K562 (cell line): ENCODE results near the gene SOX2. TPM values are rescaled to one million over a fixed set of nuclear protein-coding genes. Genes with fewer than 3 reads are reported as not detected.

Experiments used
- ATAC-seq: fragments of 200-7000 bp; cut with Tn5 transposase; 3 replicates; pipeline ENCODE4 v1.9.1; 2020; ENCODE audit warnings: moderate library complexity
- BruUV-seq: library from RNA; stranded (reverse); fragments of 400-500 nt; replicated peaks from 2 replicates; lab custom pipeline; 2021; lab: Mats Ljungman, UMichigan
- CTCF ChIA-PET: fragments of 300-600 bp; formaldehyde crosslinking; extraction: SDS; loops from one replicate; lab custom pipeline; 2021; ENCODE audit warnings: low intra/inter-chr PET ratio; lab: Yijun Ruan, JAX
- POLR2A ChIA-PET: fragments of 300-600, 350-650 bp; sonication (Branson Sonifier 250); formaldehyde crosslinking; extraction: SDS; loops from one replicate; lab custom pipeline; 2021; ENCODE audit warnings: antibody characterized with exemption, inconsistent platforms; lab: Yijun Ruan, JAX
- DNase-seq, 4 experiments: peaks; one replicate each; pipeline versions ENCODE4 v3.0.0 to v3.0.0-alpha.2; 2011 to 2018; ENCODE audit warnings: low spot score in 3 of 4, mixed read lengths in 3 of 4; ENCODE audit errors: extremely low read depth in 1 of 4
- FAIRE-seq: peaks from 2 replicates; lab custom pipeline; 2011; peaks lifted over from hg19 to GRCh38; lab: Jason Lieb, UNC
- H2AFZ ChIP-seq: 2 replicates; pipeline ENCODE4 v1.6.0; 2011; ENCODE audit warnings: low read depth, low read length, control low read depth, inconsistent platforms
- H3K27ac ChIP-seq: fragments of 200-600 bp; 3 replicates; pipeline ENCODE4 v1.8.0; 2011; ENCODE audit warnings: low read depth, mild to moderate bottlenecking, control low read depth, inconsistent platforms, low read length, moderate library complexity, mixed read lengths; ENCODE audit errors: extremely low read depth
- H3K27me3 ChIP-seq, 2 experiments: fragments of 300-600 bp in 1 of 2; 2 replicates in 1 of 2; 3 replicates in 1 of 2; pipeline versions ENCODE4 v1.6.0 to v1.8.0; 2011; ENCODE audit warnings: inconsistent platforms in 2 of 2, low read length in 2 of 2, mild to moderate bottlenecking in 1 of 2, mixed read lengths in 1 of 2, moderate library complexity in 1 of 2; ENCODE audit not compliant: control insufficient read depth in 2 of 2, insufficient read depth in 2 of 2
- H3K36me3 ChIP-seq: fragments of 300-600 bp; 3 replicates; pipeline ENCODE4 v1.8.0; 2011; ENCODE audit warnings: mild to moderate bottlenecking, low read length, inconsistent platforms; ENCODE audit not compliant: control insufficient read depth, insufficient read depth
- H3K4me1 ChIP-seq, 2 experiments: fragments of 200-600 bp in 1 of 2; replicated peaks in 1 of 2; 2 replicates in 1 of 2; 3 replicates in 1 of 2; pipeline versions ENCODE4 v1.5.1 to v1.8.0; 2011; ENCODE audit warnings: inconsistent platforms in 2 of 2, low read length in 2 of 2, mild to moderate bottlenecking in 1 of 2, mixed read lengths in 1 of 2, moderate library complexity in 1 of 2; ENCODE audit not compliant: control insufficient read depth in 2 of 2, insufficient read depth in 2 of 2
- H3K4me2 ChIP-seq: 2 replicates; pipeline ENCODE4 v1.6.1; 2011; ENCODE audit warnings: low read length, control low read depth, inconsistent platforms, mixed read lengths; ENCODE audit not compliant: insufficient read depth
- H3K4me3 ChIP-seq: fragments of 200-600 bp; sonication (generic), shearing (Covaris generic); 2 replicates; pipeline ENCODE4 v1.5.1; 2016; ENCODE audit warnings: control low read depth, inconsistent platforms
- H3K79me2 ChIP-seq: fragments of 200-600 bp; 3 replicates; pipeline ENCODE4 v1.8.0; 2011; ENCODE audit warnings: low read length, inconsistent platforms; ENCODE audit not compliant: control insufficient read depth, insufficient read depth
- H3K9ac ChIP-seq, 2 experiments: 2 replicates each; pipeline versions ENCODE4 v1.6.0 to v1.6.1; 2011; ENCODE audit warnings: low read depth in 2 of 2, low read length in 2 of 2, control low read depth in 1 of 2, inconsistent platforms in 1 of 2, mild to moderate bottlenecking in 1 of 2, mixed read lengths in 1 of 2; ENCODE audit not compliant: insufficient read depth in 1 of 2
- H3K9me1 ChIP-seq: one replicate; pipeline ENCODE4 v1.6.0; 2011; ENCODE audit warnings: inconsistent platforms, mild to moderate bottlenecking, low read length, moderate library complexity; ENCODE audit not compliant: control insufficient read depth, insufficient read depth
- H3K9me3 ChIP-seq: replicated peaks from 2 replicates; pipeline ENCODE4 v1.5.1; 2011; ENCODE audit warnings: low read depth, low read length, inconsistent platforms; ENCODE audit not compliant: control insufficient read depth, insufficient read depth
- H4K20me1 ChIP-seq: replicated peaks from 2 replicates; pipeline ENCODE4 v1.6.1; 2011; ENCODE audit warnings: low read length, inconsistent platforms, mixed read lengths; ENCODE audit not compliant: control insufficient read depth, insufficient read depth
- CBFB ChIP-seq: sonication (generic); formaldehyde crosslinking; IDR thresholded peaks from 2 replicates; pipeline ENCODE4 v1.4.0; 2020; ENCODE audit warnings: mild to moderate bottlenecking, missing genetic modification reagents
- ELF2 ChIP-seq: fragments of 250-450 bp; sonication (Bioruptor Pico); IDR thresholded peaks from 2 replicates; pipeline ENCODE4 v1.5.0; 2021; ENCODE audit warnings: mild to moderate bottlenecking
- FOXP1 ChIP-seq: sonication (generic); formaldehyde crosslinking; IDR thresholded peaks from 2 replicates; pipeline ENCODE4 v1.8.0; 2022; ENCODE audit warnings: mild to moderate bottlenecking, missing genetic modification reagents
- GTF2E2 ChIP-seq: fragments of 200-800 bp; sonication (Bioruptor generic); IDR thresholded peaks from 2 replicates; pipeline ENCODE4 v1.6.1; 2016; ENCODE audit warnings: missing genetic modification characterization, missing compliant biosample characterization
- HCFC1 ChIP-seq: IDR thresholded peaks from 2 replicates; pipeline ENCODE4 v1.6.1; 2012; ENCODE audit warnings: low read depth, low read length, improper control_type of control experiment
- HSF4 ChIP-seq: fragments of 250-450 bp; sonication (Bioruptor Pico); IDR thresholded peaks from 2 replicates; pipeline ENCODE4 v2.1.2; 2022; ENCODE audit warnings: mild to moderate bottlenecking, moderate library complexity, borderline replicate concordance
- MAFG ChIP-seq: fragments of 450-650 bp; conservative IDR thresholded peaks from 2 replicates; pipeline ENCODE4 v1.6.1; 2016; ENCODE audit warnings: missing genetic modification characterization, missing compliant biosample characterization
- MXI1 ChIP-seq: IDR thresholded peaks from 2 replicates; pipeline ENCODE4 v1.6.1; 2011; ENCODE audit warnings: low read depth, mild to moderate bottlenecking, improper control_type of control experiment, low read length
- PRMT5 ChIP-seq: sonication (generic); formaldehyde crosslinking; IDR thresholded peaks from 2 replicates; pipeline ENCODE4 v1.5.0; 2020; ENCODE audit warnings: missing genetic modification reagents
- SPI1 ChIP-seq: IDR thresholded peaks from 2 replicates; pipeline ENCODE4 v1.6.1; 2011; ENCODE audit warnings: low read depth, low read length, control low read depth, borderline replicate concordance
- ZNF12 ChIP-seq: sonication (generic); formaldehyde crosslinking; IDR thresholded peaks from 2 replicates; pipeline ENCODE4 v1.4.0; 2020; ENCODE audit warnings: mild to moderate bottlenecking, missing genetic modification reagents
- WGBS: fragments of 100-300 bp; shearing (Covaris generic); methylation state at CpG from one replicate; pipeline ENCODE4 v1.1.6; 2016; ENCODE audit warnings: low coverage, mixed read lengths; ENCODE audit not compliant: insufficient coverage; ENCODE audit errors: missing lambda C conversion rate; 5-methylcytosine and 5-hydroxymethylcytosine counted together
- in situ Hi-C: fragments of 300-500 bp; cut with MboI; formaldehyde crosslinking; loops from 4 replicates; pipeline ENCODE4 v1.15.0; 2018; ENCODE audit warnings: inconsistent platforms, mixed read lengths
- intact Hi-C: fragments of 100-400 bp; cut with micrococcal nuclease; formaldehyde crosslinking; loops from 2 replicates; pipeline ENCODE4 v1.14.2; 2022
- polyA plus RNA-seq, 8 experiments: library from polyadenylated mRNA; depleted of rRNA in 4 of 8; stranded (reverse) in 5 of 8; unstranded in 3 of 8; fragments of >200 nt; fragmentation: Nextera tagmentation in 2 of 8; fragmentation: Illumina TruSeq in 1 of 8; extraction: Ambion mirVana in 2 of 8; extraction: Trizol in 1 of 8; gene quantifications; 2 replicates each; pipeline versions ENCODE4 v1.2.1 to v1.2.3, GENCODE V29; 2011 to 2014; ENCODE audit warnings: inconsistent platforms in 1 of 8, missing spikeins in 1 of 8
- total RNA-seq, 7 experiments: library from RNA; depleted of rRNA in 6 of 7; stranded (reverse); fragments of >200 nt in 6 of 7; fragmentation: Illumina TruSeq in 2 of 7; extraction: Trizol in 2 of 7; gene quantifications; 2 replicates each; pipeline versions ENCODE4 v1.2.1 to v1.2.3, GENCODE V29; 2011 to 2021; ENCODE audit warnings: low replicate concordance in 1 of 7
- TF ChIP-seq, protein P1 (sequence below): sonication (generic); formaldehyde crosslinking; IDR thresholded peaks from 2 replicates; pipeline ENCODE4 v1.8.0; 2023; ENCODE audit warnings: mild to moderate bottlenecking, missing genetic modification reagents
- TF ChIP-seq, protein P2 (sequence below), 2 experiments: fragments of 450-650 bp; conservative IDR thresholded peaks; 2 replicates each; pipeline ENCODE4 v1.6.1; 2017; ENCODE audit warnings: mild to moderate bottlenecking in 2 of 2, moderate library complexity in 2 of 2

Gene SOX2
- total and polyA plus RNA-seq, 9 of the 15 experiments (the other 6 are each of a cell fraction or from before 2014, with no cell fraction given), result 0.07 TPM; not detected in 8

DNA sequence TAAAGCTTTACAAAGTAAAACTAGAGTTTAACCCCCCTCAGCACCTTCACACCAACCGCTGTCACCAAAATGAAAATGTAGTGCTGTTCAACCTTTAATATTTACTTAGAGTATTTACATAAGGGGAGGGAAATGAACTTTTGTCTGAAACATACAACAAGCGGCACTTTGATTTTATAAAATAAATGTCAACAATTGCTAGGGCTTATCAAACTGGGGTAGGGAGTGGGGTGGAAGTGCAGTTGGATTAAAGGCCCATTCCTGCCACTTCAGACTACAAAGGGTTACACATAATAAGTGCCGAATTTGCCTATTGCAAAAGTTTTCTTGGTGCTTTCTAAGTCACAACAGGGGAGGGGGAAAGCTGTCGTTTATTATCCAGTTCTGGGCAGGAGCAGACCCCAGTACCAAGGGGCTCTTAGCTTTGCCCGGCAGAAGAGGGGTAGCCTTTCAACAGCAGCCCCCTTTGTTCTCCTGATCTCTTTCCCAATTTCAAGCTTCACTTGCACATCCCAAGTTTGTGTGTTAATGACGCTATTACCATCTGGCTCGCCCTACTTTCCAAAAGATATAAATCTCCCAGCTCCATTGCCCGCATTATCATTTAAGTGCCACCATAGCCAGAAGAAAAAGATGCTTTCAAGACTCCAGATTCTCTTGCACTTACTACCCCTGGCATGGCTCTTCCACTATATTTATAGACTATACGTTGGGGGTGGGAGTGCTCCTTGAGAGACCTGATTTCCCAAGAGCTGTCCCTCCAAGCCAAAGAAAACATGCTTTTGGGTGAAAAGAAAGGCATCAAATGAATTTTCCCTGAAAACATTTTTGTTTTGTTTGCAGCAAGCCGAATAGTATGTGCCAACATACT is 17.0 kb downstream of the SOX2 start:
- Histone ChIP-seq H3K4me3 (no peak overlapping the region), H3K9ac (no peak overlapping the region), H2AFZ (no peak overlapping the region), H3K4me2 (no peak overlapping the region), H3K27ac (no peak overlapping the region), H4K20me1 (no peaks in the 10 kb centered on the region), H3K79me2 (no peaks in the 10 kb centered on the region), H3K9me1 (no peaks in the 10 kb centered on the region), H3K9me3 (no peaks in the 10 kb centered on the region), H3K4me1 (peaks cover 0 to 4% of the 10 kb centered on the region in 2 experiments; a peak in 2 of 5 replicates), H3K36me3 (no peaks in the 10 kb centered on the region), H3K27me3 (peaks cover 18 to 42% of the 10 kb centered on the region in 2 experiments)
- under 1% methylated on average over 10 of the region's 10 CpGs for WGBS
- FAIRE-seq (no peak), DNase-seq (no peak), ATAC-seq (no peak)
- in situ Hi-C loops (no loop called here), intact Hi-C loops (no loop called here)
- no peak for TF ChIP-seq ELF2
- no peak for TF ChIP-seq HCFC1
- TF ChIP-seq SPI1, result no peak
- TF ChIP-seq PRMT5 (CRISPR knock-in tag), result no peak
- TF ChIP-seq MXI1, result no peak
- TF ChIP-seq FOXP1 (CRISPR knock-in tag), result no peak
- TF ChIP-seq MAFG (tag), result no peak
- TF ChIP-seq, protein P1, sequence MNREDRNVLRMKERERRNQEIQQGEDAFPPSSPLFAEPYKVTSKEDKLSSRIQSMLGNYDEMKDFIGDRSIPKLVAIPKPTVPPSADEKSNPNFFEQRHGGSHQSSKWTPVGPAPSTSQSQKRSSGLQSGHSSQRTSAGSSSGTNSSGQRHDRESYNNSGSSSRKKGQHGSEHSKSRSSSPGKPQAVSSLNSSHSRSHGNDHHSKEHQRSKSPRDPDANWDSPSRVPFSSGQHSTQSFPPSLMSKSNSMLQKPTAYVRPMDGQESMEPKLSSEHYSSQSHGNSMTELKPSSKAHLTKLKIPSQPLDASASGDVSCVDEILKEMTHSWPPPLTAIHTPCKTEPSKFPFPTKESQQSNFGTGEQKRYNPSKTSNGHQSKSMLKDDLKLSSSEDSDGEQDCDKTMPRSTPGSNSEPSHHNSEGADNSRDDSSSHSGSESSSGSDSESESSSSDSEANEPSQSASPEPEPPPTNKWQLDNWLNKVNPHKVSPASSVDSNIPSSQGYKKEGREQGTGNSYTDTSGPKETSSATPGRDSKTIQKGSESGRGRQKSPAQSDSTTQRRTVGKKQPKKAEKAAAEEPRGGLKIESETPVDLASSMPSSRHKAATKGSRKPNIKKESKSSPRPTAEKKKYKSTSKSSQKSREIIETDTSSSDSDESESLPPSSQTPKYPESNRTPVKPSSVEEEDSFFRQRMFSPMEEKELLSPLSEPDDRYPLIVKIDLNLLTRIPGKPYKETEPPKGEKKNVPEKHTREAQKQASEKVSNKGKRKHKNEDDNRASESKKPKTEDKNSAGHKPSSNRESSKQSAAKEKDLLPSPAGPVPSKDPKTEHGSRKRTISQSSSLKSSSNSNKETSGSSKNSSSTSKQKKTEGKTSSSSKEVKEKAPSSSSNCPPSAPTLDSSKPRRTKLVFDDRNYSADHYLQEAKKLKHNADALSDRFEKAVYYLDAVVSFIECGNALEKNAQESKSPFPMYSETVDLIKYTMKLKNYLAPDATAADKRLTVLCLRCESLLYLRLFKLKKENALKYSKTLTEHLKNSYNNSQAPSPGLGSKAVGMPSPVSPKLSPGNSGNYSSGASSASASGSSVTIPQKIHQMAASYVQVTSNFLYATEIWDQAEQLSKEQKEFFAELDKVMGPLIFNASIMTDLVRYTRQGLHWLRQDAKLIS (CRISPR knock-in tag), result no peak
- TF ChIP-seq, protein P2, sequence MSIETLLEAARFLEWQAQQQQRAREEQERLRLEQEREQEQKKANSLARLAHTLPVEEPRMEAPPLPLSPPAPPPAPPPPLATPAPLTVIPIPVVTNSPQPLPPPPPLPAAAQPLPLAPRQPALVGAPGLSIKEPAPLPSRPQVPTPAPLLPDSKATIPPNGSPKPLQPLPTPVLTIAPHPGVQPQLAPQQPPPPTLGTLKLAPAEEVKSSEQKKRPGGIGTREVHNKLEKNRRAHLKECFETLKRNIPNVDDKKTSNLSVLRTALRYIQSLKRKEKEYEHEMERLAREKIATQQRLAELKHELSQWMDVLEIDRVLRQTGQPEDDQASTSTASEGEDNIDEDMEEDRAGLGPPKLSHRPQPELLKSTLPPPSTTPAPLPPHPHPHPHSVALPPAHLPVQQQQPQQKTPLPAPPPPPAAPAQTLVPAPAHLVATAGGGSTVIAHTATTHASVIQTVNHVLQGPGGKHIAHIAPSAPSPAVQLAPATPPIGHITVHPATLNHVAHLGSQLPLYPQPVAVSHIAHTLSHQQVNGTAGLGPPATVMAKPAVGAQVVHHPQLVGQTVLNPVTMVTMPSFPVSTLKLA (conservative IDR thresholded peaks at IDR 0.05), result no peak
- TF ChIP-seq CBFB (CRISPR knock-in tag), result no peak
- no peak for TF ChIP-seq HSF4 (CRISPR knock-in tag)
- no peak for TF ChIP-seq GTF2E2 (tag)
- TF ChIP-seq ZNF12, result no peak
- POLR2A ChIA-PET, result no interaction called here
- no TSS peak for BruUV-seq
- CTCF ChIA-PET, result no interaction called here
